Natural killer cell (primary cell): ENCODE measurements around the gene ATMIN. TPM values are rescaled to one million over a fixed set of nuclear protein-coding genes. Genes with fewer than 3 reads are reported as not detected.

Source experiments
- ATAC-seq, 3 donors: fragments of 150-1000 bp in 2 of 3; fragments of 200-7000 bp in 1 of 3; cut with Tn5 transposase; 1 replicate in 1 of 3; 2 replicates in 2 of 3; pipeline ENCODE4 v1.10.0; 2021; ENCODE audit warnings: mild to moderate bottlenecking in 2 of 3, moderate library complexity in 2 of 3
- DNase-seq, 2 donors: peaks; one replicate each; pipeline versions ENCODE4 v3.0.0 to v3.0.0-alpha.2; 2013 to 2021; ENCODE audit warnings: mixed read lengths in 1 of 2
- H3K27ac ChIP-seq: one replicate; pipeline ENCODE4 v1.5.1; 2013; ENCODE audit warnings: mild to moderate bottlenecking, low read length
- H3K27me3 ChIP-seq: one replicate; pipeline ENCODE4 v1.6.1; 2013; ENCODE audit warnings: low read length; ENCODE audit not compliant: control insufficient read depth, insufficient read depth
- H3K36me3 ChIP-seq: one replicate; pipeline ENCODE4 v1.6.1; 2013; ENCODE audit warnings: low read length; ENCODE audit not compliant: control insufficient read depth, insufficient read depth
- H3K4me1 ChIP-seq: one replicate; pipeline ENCODE4 v1.6.1; 2013; ENCODE audit warnings: low read length; ENCODE audit not compliant: control insufficient read depth, insufficient read depth
- H3K4me3 ChIP-seq: one replicate; pipeline ENCODE4 v1.5.1; 2013; ENCODE audit warnings: low read length
- H3K9me3 ChIP-seq: one replicate; pipeline ENCODE4 v1.6.1; 2013; ENCODE audit warnings: low read length; ENCODE audit not compliant: control insufficient read depth, insufficient read depth
- H3K27ac Mint-ChIP-seq, 2 donors: one replicate each; pipeline ENCODE4 v1.8.0; 2022; ENCODE audit warnings: mild to moderate bottlenecking in 2 of 2, mixed read lengths in 2 of 2, moderate library complexity in 1 of 2
- H3K27me3 Mint-ChIP-seq, 2 donors: one replicate each; pipeline ENCODE4 v1.8.0; 2022; ENCODE audit warnings: low read depth in 2 of 2, mixed read lengths in 2 of 2
- H3K36me3 Mint-ChIP-seq: one replicate; pipeline ENCODE4 v1.8.0; 2022; ENCODE audit warnings: mixed read lengths
- H3K4me1 Mint-ChIP-seq, 2 donors: one replicate each; pipeline ENCODE4 v1.8.0; 2022; ENCODE audit warnings: mixed read lengths in 2 of 2
- H3K4me3 Mint-ChIP-seq: one replicate; pipeline ENCODE4 v1.8.0; 2022; ENCODE audit warnings: mild to moderate bottlenecking, moderate library complexity, mixed read lengths
- H3K9me3 Mint-ChIP-seq, 2 donors: one replicate each; pipeline ENCODE4 v1.8.0; 2022; ENCODE audit warnings: mixed read lengths in 2 of 2
- WGBS: methylation state at CpG from one replicate; pipeline ENCODE4 v1.1.7; 2013; ENCODE audit warnings: missing lambda C conversion rate; ENCODE audit not compliant: insufficient coverage; 5-methylcytosine and 5-hydroxymethylcytosine counted together
- intact Hi-C: fragments of 100-400 bp; cut with micrococcal nuclease; formaldehyde crosslinking; loops from one replicate; pipeline ENCODE4 v1.14.2; 2022
- total RNA-seq, 4 donors: library from RNA; stranded (reverse); fragments of 120-200 nt in 1 of 4; gene quantifications; one replicate each; pipeline versions ENCODE4 v1.2.3 to v1.2.4, GENCODE V29; 2013 to 2022
- TF ChIP-seq, protein P1 (sequence below): fragments of 200-600 bp; IDR thresholded peaks from one replicate; pipeline ENCODE4 v1.8.0; 2022; ENCODE audit warnings: antibody characterized with exemption

ATMIN gene
- total RNA-seq, 3 donors from 2014 or later (not counting 1 experiment from before 2014, with no cell fraction given): 35.3 to 51.8 (median 39.9) TPM

GRCh38 chr16:81070979-81071378 lies 35.3 kb downstream of the ATMIN start:
- H3K9me3 ChIP-seq: no peaks in the 10 kb centered on the region
- intact Hi-C loops: no loop called here
- no peaks in the 10 kb centered on the region for H3K36me3 ChIP-seq
- Mint-ChIP-seq H3K9me3 (no peaks in the 10 kb centered on the region), H3K36me3 (no peaks in the 10 kb centered on the region), H3K4me3 (no peak overlapping the region), H3K27ac (no peak overlapping the region), H3K27me3 (peaks cover 5 to 30% of the 10 kb centered on the region in 2 donors), H3K4me1 (no peaks in the 10 kb centered on the region)
- WGBS: 89% methylated on average over 7 of the region's 8 CpGs
- no peak overlapping the region for H3K27ac ChIP-seq
- ATAC-seq (no peak), DNase-seq (no peak)
- H3K4me1 ChIP-seq: no peaks in the 10 kb centered on the region
- no peaks in the 10 kb centered on the region for H3K27me3 ChIP-seq
- TF ChIP-seq, protein P1, sequence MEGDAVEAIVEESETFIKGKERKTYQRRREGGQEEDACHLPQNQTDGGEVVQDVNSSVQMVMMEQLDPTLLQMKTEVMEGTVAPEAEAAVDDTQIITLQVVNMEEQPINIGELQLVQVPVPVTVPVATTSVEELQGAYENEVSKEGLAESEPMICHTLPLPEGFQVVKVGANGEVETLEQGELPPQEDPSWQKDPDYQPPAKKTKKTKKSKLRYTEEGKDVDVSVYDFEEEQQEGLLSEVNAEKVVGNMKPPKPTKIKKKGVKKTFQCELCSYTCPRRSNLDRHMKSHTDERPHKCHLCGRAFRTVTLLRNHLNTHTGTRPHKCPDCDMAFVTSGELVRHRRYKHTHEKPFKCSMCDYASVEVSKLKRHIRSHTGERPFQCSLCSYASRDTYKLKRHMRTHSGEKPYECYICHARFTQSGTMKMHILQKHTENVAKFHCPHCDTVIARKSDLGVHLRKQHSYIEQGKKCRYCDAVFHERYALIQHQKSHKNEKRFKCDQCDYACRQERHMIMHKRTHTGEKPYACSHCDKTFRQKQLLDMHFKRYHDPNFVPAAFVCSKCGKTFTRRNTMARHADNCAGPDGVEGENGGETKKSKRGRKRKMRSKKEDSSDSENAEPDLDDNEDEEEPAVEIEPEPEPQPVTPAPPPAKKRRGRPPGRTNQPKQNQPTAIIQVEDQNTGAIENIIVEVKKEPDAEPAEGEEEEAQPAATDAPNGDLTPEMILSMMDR: no peak
- no peak overlapping the region for H3K4me3 ChIP-seq

GRCh38 chr16:81071805-81072204 lies 36.2 kb downstream of the ATMIN start:
- Histone ChIP-seq H3K36me3 (no peaks in the 10 kb centered on the region), H3K4me1 (peaks cover 6% of the 10 kb centered on the region), H3K27me3 (no peaks in the 10 kb centered on the region), H3K4me3 (no peak overlapping the region), H3K27ac (no peak overlapping the region), H3K9me3 (no peaks in the 10 kb centered on the region)
- DNase-seq (no peak), ATAC-seq (no peak)
- H3K27me3 Mint-ChIP-seq: peaks cover 5 to 30% of the 10 kb centered on the region in 2 donors
- no peaks in the 10 kb centered on the region for H3K9me3 Mint-ChIP-seq
- intact Hi-C loops: no loop called here
- no peaks in the 10 kb centered on the region for H3K4me1 Mint-ChIP-seq
- TF ChIP-seq, protein P1: no peak
- no peak overlapping the region for H3K27ac Mint-ChIP-seq
- H3K4me3 Mint-ChIP-seq: no peak overlapping the region
- WGBS: 72% methylated on average over 4 of the region's 4 CpGs
- no peaks in the 10 kb centered on the region for H3K36me3 Mint-ChIP-seq

GRCh38 chr16:81073560-81074330 lies 38.1 kb downstream of the ATMIN start:
- WGBS: 74% methylated on average over 5 of the region's 5 CpGs

More at GRCh38 chr16:81073560-81074330, 38.1 kb downstream of the ATMIN start:
- Mint-ChIP-seq H3K27me3 (peaks cover 5 to 30% of the 10 kb centered on the region in 2 donors), H3K4me1 (no peaks in the 10 kb centered on the region), H3K9me3 (no peaks in the 10 kb centered on the region), H3K4me3 (no peak overlapping the region), H3K36me3 (no peaks in the 10 kb centered on the region), H3K27ac (no peak overlapping the region)
- Histone ChIP-seq H3K9me3 (no peaks in the 10 kb centered on the region), H3K4me3 (no peak overlapping the region), H3K27ac (no peak overlapping the region), H3K36me3 (no peaks in the 10 kb centered on the region), H3K4me1 (peaks cover 13% of the 10 kb centered on the region), H3K27me3 (no peaks in the 10 kb centered on the region)
- TF ChIP-seq, protein P1: no peak
- ATAC-seq: no peak
- no peak for DNase-seq
- intact Hi-C loops: no loop called here
